ENCODE results near the gene CCDC50.

The CCDC50 gene, protein sequence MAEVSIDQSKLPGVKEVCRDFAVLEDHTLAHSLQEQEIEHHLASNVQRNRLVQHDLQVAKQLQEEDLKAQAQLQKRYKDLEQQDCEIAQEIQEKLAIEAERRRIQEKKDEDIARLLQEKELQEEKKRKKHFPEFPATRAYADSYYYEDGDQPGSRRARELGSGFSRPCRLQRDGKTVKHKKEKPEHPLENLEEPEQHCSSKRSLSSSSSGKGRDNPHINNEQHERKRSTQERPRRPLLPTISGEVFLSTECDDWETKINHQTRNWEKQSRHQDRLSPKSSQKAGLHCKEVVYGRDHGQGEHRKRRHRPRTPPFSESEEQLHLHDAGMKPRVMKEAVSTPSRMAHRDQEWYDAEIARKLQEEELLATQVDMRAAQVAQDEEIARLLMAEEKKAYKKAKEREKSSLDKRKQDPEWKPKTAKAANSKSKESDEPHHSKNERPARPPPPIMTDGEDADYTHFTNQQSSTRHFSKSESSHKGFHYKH

DNA sequence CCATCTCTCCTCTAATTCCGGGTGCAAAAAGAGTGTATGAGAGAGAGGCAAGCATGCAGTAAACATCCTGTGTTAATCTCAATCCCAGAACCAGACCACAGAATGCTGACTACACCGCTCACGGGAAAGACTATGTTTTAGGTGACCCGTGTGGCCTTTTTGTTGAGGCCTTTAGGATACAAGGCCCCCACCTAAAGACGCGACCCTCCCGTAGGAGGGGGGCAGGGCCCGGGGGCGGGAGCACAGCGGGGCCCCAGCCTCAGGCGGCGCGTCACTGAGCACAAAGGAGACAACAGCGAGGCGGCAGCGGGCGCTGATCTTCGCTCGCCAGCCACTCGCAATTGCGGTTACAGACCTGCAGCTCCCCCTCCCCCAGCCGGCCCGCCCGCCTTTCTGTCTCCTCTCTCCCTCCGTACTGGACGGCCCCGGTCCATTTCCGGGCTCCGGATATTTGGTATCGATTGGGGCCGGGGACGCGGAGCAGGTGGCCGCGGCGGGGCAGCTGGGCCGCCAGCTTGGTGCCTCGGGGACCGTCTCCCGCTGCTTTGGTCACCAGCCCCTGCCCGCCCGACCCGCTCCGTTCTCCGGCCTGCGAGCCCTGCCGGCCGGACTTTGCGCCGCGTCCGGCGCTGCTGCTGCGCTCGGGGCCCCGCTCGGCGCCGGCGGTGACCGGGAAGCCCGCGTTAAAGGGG lies at the start of gene CCDC50:
CCDC50 (plus strand) TSS at position 433 of the 692 bp plus-strand sequence. CDS start 281 bp downstream, outside the sequence.
- DNase-seq = peak; percentile 5

DNA sequence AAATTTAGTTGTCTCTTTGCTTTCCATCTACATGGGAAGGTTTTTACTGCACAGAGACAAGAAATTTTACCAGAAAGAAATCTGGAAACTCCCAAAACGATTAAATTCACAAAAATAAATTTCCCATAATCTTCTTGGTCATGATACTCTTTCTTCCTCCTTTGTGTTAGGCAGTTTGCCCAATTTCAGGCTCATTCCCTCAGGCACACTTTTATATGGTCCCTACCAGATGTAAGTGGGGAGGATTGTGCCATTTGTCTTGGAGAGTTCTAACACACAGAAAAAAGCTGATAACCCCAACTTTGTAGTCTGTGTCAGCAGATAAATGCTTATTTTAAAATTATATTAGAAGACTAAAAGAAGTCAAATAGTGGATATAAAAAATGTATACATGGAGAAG lies 49.1 kb upstream of the CCDC50 start:
- DNase-seq = no peak

DNA sequence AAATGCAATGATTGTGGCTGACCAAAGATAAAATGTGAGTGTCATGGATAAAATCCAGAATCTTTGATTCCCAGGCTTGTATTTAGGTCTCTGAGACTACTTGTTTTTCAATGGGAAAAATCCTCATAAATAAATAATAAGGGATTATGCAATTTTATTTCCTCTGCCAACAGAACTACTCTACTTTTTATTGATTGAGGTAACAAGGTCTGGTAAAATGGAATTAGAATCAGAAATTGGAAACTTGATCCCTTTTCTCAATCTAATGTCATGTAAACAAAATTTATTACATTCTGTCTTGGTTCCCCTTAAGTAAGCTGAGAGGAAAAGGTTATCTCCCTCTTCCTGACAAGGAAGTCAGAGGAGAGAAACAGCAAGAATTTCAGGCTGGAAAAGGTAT lies 48.3 kb upstream of the CCDC50 start:
- DNase-seq = no peak

DNA sequence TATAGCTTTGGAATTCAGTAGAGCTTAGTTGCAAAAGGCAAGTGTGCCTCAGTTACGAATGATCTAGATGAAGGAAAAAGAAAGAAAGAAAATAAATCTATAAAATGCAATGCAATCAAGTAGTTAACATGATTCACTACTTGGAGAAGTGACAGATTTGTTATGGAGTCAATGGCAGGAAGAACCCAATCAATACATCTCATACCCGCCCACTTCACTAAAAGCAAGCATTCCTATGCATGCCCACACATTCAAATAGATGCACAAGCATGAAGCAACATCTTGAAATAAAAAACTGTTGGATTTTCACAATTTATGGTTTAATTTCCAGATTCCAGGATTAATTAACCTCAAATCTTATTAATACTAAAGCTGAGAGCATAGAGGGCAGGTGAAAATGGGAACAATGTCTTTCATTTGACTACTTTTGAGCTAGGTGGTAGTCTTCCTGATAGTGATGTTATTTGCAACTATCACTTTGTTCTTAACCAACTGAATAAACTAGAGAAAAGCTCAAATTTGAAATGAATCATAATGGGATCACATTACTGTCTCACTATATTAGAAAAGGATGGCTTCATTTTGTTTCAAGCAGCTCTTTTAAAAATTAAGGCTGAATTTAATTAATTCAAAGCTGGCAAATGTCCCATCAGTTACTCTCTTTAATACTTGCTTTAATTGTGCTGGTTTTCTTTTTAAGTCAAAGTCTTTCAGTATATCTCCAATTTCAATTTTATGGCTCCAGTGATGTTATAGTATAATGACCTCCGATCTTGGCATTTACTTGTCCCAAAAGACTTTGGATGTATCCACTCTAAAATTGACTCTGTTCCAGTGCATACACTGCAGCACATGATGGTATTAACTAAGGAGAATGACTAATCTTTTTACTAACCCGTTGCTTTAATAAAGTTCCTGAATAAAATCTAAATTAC lies 46.7 kb upstream of the CCDC50 start:
- DNase-seq = no peak

DNA sequence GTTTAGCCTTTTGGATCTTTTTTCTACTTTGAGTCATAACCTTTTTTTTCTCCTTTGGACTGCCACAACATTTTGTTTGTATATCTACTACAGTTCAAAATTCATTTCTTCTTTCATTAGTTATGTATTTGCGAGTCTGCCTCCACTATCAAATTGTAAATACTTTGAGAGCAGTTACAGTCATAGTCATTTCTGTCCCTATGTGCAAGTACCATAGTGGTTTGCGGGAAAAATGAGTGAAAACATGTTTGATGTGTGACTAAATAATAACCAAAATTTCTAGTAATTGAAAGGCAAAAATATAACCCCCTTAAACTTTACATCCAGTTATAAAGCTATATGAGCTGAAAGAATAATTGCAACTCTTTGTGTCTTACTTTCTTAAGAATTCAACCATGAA lies 45.8 kb upstream of the CCDC50 start:
- DNase-seq = no peak

DNA sequence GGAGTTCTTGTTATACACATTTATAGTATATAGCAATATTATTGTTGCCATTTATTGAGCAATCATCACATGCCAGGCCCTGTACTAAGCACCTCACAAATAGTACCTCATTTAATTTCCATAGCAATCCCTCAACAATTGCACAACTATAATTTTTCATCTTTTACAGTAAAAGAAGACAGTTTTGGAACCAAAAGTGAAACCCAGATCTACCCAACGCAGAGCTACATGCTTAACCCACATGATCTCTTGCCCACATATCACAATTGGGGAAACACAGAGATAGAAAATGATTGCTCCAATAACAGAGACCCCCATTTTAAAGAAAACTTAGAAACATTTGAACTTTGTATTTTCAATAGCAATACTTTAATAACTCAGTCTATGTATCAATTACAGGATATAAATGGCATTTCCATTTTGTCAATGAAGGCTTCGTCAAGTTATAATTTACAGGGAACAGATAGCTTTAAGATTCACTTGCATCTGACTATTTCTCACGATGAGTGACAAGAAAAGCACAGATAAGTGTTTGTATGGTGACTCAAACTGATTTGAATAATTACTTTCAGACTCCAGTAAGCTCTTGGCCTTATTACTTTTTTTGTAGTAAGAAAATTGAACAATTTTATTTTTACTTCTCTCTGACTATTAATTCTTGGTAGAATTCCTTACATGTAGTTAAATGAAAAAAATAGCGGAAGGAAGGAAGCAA lies 38.7 kb upstream of the CCDC50 start:
- no peak for DNase-seq

DNA sequence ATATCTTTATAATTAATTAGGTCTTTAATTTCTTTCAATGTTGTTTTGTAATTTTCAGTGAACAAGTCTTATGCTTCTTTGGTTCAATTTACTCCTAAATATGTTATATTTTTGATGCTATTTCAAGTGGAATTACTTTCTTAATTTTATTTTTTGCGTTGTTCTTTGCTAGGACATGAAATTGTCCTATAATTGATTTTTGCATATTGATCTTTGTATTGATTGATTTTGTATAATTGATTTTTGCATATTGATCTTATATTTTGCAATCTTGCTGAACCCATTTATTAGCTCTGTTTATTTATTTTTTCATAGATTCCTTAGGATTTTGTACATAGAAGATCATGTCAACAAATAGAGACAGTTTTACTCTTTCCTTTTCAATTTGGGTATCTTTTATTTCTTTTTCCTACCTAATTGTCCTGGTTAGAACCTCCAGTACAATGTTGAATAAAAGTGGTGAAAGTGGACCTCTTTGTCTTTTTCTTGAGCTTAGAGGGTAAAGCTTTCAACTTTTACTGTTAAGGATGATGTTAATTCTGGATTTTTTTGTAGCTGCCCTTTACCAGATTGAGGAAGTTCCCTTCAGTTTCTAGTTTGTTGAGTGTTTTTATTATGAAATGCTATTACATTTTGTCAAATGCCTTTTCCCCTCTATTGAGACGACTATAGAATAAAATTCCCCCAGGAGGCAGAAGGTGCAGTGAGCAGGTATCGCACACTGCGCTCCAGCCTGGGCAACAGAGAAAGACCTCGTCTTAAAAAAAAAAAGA lies 36.8 kb upstream of the CCDC50 start:
- no peak for DNase-seq

DNA sequence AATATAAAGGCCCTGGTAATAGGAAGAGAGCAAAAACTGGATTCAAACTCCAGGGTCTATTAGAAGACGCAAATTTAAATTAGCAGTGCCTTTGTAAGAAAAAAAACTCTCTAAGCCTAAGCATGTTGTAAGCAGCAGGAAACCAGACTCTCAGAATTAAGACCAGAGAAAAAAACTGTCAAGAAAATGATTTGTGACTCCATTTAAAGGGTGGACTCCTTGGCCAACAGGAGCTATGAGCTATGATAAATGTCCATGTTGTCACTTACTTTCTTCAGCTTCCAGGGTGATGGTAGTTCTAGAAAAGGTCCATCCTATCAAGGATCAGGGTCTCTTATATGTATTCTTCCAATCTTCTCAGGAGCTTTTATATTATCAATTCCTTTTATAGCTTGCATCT lies 34.9 kb upstream of the CCDC50 start:
- no peak for DNase-seq

DNA sequence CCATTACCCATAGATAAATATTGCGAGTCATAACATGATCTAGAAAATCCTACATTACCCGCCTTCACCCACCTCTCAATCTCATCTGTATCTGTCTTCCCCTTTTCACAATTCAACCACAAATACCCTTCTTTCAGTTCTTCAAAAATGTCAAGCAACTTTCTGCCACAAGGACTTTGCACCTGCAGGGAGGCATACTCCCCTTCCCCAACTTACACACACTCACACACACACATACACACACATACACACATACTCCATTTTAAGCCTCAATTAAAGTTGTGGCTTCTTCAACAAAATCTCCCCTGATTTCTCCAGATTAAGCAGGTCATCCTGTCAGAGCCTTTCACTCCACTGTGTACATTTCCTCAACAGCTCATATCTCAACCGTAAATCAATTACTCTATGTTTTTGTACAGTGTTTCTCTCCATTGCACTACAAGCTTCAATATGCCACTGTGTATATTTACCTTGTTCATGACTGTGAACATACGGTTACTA lies 33.1 kb upstream of the CCDC50 start:
- DNase-seq = no peak

DNA sequence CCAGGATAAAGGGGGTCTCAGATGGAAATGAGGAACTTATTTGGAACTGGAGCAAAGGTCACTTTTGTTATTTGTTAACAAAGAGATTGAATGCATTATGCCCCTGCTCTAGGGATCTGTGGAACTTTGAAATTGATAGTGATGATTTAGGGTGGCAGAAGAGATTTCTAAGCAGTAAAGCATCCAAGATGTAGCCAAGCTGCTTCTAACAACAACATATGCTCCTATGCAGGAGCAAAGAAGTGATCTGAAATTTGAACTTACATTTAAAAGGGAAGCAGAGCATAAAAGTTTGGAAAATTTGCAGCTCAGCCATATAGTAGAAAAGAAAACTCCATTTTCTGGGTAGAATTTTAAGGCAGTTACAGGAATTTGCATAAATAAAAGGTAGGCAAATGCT lies 30.3 kb upstream of the CCDC50 start:
- no peak for DNase-seq

DNA sequence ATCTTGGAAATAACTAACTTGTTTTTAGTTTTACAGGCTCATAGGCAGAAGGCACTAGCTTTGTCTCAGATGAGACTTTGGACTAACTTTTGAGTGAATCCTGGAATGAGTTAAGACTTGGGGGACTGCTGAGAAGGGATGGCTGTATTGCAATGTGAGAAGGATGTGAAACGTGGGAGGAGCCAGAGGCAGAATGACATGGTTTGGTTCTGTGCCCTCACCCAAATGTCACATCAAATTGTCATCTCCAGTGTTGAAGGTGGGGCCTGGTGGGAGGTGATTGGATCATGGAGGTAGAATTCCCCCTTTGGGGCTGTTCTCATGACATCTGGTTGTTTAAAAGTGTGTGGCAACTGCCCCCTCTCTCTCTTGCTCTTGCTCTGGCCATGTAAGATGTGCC lies 28.8 kb upstream of the CCDC50 start:
- no peak for DNase-seq

DNA sequence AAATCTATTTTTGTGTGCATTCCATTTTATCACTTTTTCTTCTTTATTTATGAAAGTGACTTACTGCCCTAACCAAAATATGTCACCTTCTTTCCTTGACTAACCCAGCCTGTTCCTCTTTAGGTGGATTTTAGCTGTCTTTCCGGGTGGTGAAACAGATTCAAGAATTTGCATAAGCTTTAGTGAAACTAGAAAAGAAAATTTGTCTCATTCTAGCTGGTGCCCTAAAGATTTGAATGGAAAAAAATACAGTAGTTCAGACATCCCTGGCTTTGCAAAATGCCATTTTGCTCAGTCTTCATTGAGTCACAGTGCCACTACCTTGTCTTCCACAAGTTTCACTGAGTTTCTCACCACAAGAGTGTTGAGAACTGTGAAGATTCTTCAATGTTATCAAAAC lies 28.2 kb upstream of the CCDC50 start:
- DNase-seq = no peak

DNA sequence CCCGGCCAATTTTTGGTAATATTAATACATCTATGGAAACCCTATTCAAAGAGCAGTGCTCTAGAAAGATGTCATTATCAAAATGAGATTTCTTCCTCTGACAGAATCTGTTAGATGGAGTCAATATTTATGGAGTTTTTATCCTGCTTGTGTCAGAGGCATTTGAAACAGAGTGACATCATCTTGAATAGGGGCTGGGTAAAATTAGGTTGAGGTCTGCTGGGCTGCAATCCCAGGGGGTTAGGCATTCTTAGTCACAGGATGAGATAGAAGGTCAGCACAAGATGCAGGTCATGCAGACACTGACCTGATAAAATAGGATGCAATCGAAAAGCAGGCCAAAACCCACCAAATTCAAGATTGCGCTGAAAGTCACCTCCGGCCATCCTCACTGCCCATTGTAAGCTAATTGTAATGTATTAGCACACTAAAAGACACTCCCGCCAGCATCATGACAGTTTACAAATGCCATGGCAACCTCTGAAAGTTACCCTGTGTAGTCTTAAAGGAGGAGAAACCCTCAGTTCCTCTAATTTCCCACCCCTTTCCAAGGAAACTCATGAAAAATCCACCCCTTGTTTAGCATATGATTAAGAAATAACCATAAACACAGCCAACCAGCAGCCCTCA lies 27.3 kb upstream of the CCDC50 start:
- DNase-seq = no peak

DNA sequence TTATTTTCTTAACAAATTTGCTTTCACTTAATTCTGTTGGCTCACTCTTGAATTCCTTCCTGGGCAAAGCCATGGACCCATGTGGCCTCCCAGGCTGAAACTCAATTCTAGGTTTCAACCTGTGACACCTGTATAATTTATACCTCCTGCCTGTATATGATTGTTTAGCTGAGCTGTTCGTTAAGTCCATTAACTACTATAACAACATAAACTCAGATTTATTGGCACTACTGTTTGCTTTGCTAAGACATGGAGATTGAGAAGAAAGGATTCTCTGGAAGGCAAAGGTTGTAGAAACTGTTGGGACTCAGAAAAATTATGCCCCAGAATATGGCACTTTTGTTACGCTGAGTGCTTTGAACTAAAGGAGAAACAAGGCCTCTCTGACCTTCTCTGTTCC lies 26.7 kb upstream of the CCDC50 start:
- DNase-seq = no peak

DNA sequence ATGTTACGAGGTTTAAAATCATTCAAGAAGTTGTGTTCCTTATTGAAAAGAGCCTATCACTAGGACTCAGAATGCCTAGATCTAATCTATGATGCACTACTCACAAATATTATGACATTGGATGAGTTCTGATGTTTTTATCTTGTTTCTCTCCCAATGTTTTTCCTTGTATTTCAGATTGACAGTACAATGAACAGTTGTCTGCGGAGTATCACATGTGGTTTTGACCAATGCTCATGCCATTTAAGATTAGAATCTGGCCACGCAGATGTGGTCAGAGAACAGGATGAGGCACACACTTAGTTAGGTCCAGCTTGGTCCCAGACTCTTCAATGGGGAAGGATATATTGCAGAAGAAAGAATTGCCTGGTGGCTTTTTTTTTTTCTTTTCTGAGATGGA lies 25.6 kb upstream of the CCDC50 start:
- DNase-seq = no peak

DNA sequence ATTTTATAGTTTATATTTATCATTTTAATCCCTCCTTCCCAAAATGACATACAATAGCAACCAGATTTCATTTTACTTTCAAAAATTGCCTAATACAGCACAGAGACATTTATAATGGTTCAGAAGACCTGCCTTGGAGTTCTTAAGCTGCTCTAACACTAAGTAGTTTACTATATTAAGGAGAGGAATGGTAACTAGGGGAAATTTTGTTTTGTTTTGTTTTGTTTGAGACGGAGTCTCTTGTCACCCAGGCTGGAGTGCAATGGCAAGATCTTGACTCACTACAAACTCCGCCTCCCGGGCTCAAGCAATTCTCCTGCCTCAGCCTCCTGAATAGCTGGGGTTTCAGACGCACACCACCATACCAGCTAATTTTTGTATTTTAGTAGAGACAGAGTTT lies 22.8 kb upstream of the CCDC50 start:
- DNase-seq = no peak

DNA sequence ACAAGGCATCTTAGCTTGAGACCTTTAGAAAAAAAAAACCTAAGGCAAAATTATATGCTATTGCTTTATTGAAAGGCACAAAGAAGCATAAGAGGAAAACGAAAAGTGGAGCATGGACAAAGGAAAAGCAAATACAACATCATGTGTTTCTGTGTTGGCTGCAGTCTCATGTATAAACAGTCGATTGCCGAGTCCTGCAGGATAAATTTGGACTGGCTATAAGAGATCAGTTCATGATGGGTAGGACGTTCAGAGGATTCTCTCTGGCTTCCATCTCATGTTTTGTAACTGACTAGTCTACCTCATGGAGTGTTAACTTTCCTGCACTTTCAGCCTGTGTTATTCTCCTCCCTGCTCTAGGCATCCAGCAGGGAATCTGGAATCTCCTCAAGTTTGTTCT lies 21.9 kb upstream of the CCDC50 start:
- DNase-seq = no peak

DNA sequence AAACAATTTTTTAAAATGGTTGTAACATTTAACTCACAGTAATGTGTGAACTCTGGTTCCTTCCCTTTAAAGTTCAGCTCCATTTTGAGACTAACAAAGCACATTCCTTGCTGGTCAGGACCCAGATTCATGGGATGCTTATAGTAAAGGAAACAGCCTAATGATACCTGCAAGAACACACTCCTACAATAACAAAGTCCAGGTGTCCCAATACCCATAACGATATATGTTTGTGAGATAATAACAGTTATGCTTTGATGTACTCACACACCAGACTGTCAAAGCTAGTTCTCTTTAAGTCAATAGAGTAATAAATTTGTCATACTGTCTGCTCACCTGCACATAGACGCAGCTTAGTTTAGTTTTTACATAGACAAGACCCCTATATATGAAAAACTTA lies 15.9 kb upstream of the CCDC50 start:
- no peak for DNase-seq

DNA sequence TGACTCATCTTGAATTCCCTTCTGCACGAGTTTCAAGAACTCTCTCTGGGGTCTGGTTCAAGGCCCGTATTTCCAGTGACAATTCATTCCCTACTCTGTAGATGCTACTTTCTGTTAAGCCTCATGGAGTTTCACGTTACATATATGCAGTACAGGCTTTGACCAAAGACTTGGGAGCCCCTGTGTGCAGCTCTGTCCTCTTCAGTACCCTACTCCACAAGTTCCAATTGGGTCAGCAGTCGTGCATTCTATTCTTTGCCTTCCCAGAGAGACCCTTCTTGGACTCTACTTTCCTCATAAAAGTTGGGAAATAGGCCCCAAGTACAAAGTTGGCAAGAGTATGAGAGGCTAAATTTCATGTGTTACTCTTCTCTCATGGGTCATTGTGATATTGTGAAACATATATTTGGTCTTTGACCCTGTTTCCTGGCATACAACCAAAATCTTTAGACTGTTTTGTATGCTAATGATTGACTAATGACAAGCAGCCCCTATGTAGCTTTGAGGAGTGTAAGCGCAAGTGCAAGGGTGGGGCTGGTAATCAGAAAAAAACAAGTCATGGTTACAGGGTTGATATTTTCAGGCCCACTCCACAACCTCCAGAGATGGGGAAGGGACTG lies 15.0 kb upstream of the CCDC50 start:
- DNase-seq = no peak

DNA sequence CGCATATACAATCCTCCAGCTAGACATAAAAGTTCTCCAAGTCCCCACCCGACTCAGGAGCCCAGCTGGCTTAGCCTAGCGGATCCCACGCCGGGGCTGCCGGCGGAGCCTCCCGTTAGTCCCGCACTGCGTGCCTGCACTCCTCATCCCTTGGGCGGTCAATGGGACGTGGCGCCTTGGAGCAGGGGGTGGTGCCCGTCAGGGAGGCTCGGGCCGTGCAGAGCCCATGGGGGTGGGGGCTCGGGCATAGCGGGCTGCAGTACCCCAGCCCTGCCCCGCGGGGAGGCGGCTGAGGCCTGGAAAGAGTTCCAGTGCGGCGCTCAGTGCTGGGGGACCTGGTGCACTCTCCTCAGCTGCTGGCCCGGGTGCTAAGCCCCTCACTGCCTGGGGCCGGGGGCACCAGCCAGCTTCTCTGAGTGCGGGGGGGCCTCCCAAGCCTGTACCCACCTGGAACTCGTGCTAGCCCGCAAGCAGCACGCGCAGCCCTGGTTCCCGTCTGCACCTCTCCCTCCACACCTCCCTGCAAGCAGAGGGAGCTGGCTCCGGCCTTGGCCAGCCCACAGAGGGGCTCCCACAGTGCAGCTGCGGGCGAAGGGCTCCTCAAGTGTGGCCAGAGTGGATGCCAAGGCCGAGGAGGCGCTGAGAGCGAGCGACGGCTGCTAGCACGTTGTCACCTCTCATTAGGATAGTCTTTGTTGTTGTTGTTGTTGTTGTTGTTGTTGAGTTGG lies 12.2 kb upstream of the CCDC50 start:
- DNase-seq = no peak
